HL-60/S4 (cell line): ENCODE measurements around the gene SUCLG1.
"Not testable (repeated sequence)": the region's sequence is repeated elsewhere in the genome, so short reads cannot be mapped to it uniquely, and the experiment has no call there.

ENCODE experiments used
- in situ Hi-C: fragments of 300-500 bp; cut with MboI; formaldehyde crosslinking; loops from 2 replicates; pipeline ENCODE4 v1.14.3; 2022; ENCODE audit warnings: low sequenced_read_pairs

The SUCLG1 gene

DNA sequence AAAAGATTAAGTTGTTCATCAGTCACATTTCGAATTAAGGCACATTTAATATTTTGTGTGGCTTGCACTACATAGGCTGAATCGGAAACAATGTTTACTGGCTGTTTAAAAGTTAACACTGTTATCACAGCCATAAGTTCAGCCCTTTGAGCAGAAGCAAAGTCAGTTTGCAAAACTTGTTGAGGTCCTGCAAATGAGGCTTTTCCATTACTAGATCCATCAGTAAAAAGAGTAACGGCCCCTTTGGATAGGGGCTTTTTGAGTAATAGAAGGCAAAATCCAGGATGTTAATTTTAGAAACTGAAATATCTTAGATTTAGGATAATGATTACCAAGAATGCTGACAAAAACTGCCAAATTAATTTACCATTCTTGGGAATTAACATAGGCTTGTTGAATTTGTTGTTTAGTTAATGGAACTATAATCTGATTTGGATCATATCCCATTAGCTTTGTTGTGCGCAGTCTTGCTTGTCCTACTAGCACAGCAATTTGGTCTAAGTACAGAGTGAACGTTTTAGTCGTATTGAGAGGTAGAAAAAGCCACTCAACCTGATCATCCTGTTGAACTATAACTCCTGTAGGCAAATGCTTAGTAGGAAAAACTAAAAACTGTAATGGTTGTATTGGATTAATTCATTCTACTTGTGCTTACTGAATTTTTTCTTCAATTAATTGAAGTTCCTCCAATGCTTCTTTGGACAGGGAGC is 13.9 kb upstream of the SUCLG1 start:
- in situ Hi-C loops = no loop called here

DNA sequence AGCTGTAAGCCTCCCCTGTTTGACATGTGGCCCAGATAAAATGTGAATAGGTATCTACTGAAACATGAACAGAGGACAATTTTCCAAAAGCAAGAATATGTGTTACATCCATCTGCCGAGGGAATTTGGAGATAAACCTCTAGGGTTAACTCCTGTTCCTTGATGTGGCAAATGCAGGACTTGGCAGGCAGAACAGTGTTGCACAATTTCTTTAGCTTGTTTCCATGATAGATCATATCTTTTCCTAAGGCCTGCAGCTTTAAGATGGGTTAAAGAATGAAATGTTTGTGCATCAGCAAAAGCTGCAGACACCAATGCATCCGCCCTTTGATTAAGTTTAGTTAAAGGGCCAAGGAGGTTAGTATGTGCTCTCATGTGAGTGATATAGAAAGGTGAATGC is 13.3 kb upstream of the SUCLG1 start:
- in situ Hi-C loops = not testable (repeated sequence)

DNA sequence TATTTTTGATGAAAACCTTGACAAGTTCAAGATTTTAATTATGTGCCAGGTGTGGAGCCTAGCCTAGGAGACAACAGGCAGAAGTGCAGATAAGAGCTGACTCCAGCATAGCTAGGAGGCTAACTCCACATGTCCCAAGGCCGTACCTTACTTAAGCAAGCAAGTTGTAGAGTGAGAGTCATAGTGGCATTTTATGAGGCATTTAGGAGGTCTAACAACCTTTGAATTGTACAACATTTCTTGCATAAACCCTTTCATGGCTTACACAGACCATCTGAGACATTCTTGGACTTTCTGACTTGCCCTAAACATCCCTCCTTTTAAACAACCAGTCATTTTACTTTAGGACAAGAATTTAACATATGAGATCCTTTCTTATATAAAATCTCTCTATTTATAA is 8.3 kb upstream of the SUCLG1 start:
- in situ Hi-C loops = no loop called here

DNA sequence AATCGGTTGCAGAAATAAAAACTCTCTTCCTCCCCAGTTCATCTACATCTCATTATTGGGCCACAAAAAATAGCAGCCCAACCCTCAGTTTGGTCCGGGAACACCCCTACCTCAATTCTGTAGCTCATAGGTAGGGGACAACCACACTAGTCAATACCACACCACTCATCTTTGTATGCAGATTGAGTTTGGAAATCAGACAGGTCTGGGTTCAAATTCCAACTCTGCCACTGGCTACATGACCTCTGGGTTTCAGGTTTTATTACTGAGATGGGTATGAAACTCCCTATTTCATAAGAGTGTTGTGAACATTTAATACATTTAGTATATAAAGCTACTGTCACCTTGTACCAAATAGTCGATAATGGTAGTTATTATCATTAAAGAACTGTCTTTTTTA is 2.2 kb upstream of the SUCLG1 start:
- in situ Hi-C loops = no loop called here

DNA sequence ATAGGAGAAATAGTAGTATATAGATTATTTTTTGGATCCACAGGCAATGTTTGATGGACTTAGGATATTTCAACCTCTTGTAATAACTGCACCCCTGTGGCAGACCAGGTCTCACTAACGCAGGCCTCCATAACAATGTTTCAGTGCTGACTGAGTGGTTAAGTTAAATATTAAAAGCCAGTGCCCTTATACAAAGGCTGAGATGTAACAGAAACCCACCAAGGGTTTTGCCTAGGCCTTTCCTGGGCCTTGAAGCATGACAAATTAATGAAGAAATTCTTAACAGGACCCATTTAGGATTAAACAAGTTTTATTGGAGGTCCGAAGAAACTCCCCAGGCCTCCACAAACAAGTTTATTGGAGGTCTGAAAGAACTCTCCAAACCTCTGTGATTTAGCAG is 1.6 kb upstream of the SUCLG1 start:
- in situ Hi-C loops = no loop called here

DNA sequence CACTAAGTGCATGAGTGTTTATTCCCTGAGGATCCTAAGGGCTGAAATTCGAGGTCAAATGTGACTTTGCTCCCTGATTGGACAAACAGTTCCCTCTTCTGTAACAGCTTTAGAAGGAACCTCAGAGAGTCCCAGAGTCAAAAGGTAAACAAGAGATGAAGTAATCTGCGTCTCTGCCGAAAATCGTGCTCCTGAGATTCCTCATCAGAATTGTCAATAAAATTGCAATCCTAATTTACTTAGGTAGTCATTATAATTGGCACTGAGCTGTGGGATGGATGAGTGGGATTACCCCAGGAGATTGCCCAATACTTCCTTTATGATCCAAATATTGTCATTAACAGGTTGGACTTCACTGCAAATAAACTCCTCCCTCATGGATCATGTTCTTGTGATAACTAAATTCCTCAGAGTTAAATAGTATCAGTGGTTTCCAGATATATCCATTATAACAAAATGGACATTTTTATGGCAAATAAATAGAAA is 907 bp upstream of the SUCLG1 start:
- in situ Hi-C loops = no loop called here

DNA sequence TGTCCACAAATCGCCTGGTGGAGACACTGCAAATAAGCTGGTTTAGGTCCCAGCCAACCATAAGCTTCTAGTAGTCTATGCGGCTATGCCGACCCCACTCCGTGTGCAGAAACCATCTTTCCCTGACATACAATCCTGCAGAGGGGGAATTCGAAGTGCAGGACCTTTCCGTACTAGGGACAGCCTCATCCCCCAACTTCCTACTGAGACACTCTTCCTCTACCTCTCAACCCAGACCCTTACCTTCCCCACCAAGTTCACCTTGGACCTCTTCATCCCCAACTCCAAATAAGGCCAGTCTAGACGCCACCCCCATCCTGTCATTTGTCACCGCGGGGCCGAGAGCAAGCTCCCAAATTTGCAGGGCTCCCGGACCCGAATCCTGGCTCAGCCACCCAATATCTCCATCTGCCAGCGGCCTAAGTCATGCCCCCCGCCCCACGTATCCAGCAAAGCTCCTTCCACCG is 496 bp downstream of the SUCLG1 start:
- in situ Hi-C loops = no loop called here

DNA sequence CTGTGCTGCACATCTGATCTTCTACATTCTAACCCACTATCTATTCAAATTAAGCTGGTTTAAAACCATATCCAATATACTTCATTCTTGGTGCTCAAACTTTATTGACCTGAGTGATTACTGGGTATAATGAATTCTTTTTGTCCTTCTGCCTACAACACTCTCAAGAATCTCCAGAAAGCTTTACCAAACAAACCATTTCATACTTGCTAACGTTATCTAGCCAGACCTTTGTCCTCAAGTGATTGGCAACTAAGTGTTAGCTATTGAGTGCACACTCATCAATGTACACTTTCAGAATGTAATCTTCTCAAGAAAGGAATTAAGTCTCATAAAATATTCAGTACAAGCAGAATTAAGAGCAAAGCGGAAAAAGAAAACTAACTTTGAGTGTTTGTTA is 1.4 kb downstream of the SUCLG1 start:
- in situ Hi-C loops = no loop called here

DNA sequence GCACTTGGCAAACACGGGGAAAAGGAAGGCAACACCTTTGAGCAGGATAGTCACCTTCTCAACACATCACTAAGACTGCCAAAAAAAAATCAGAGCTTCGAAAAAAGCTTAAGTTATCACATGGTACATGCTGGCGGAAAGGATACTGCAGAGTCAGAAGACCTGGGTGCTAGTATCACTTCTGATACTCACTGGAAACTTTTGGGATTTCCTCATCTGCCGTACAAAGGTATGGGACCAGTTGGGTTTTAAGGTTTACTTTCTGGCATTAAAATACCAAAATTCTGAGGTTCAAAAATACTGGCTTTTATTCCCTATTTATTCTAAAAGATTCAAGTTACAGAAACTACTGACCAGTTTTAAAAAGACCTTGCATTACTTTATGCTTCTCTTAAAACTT is 2.9 kb downstream of the SUCLG1 start:
- in situ Hi-C loops = no loop called here

DNA sequence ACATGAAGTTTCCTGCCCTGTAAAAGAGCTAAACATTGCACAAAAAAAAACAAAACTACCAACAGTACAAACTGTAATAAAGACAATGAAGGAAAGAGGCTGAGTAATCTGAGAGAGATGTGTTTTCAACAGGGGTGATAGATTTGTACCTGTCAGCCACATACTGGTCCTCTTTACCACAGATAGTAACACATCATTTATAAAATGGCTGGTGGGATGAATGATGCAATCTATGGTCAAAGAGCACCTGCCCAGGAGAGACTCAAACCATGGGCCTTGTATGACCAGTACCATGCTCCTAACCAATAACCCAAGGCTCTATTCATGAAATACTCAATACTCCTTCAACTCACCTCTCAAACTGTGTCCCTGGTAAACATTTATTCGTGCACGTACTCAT is 4.5 kb downstream of the SUCLG1 start:
- in situ Hi-C loops = no loop called here

DNA sequence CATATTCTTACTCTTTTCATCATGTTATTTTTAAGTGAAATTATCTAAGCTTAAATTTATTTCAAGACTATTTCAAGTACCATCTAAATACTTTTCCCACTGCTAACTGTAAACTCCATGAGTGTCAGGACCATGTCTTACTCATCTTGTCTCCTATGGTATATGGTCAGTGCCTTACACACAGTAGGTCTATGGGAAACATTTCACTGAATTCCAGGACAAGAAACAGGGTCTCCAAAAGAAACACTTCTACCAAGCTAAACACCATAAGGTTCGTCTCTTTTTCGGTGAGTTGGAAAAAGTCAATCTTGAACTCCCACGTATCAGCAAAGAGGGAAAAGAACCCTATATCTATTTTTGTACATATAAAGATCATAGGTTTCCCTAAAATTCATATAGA is 6.5 kb downstream of the SUCLG1 start:
- in situ Hi-C loops = no loop called here

DNA sequence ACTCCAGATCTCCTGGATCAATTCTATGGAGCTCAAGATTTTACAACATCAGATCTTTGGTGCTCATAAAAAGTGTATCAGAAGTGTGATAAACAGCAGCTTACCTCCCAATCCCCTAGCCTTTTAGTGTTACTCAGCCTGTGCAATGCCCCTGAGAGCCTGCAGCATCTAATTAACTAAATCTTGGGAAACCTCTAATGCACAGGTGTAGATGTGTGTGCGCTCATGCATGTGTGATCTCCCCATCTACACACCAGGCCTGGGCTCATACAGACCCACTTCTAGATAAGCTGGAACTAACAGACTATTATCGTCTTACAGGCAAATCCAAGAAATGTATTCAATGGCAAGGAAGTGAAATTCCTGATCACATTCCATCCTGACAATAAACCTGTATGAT is 7.5 kb downstream of the SUCLG1 start:
- in situ Hi-C loops = no loop called here

DNA sequence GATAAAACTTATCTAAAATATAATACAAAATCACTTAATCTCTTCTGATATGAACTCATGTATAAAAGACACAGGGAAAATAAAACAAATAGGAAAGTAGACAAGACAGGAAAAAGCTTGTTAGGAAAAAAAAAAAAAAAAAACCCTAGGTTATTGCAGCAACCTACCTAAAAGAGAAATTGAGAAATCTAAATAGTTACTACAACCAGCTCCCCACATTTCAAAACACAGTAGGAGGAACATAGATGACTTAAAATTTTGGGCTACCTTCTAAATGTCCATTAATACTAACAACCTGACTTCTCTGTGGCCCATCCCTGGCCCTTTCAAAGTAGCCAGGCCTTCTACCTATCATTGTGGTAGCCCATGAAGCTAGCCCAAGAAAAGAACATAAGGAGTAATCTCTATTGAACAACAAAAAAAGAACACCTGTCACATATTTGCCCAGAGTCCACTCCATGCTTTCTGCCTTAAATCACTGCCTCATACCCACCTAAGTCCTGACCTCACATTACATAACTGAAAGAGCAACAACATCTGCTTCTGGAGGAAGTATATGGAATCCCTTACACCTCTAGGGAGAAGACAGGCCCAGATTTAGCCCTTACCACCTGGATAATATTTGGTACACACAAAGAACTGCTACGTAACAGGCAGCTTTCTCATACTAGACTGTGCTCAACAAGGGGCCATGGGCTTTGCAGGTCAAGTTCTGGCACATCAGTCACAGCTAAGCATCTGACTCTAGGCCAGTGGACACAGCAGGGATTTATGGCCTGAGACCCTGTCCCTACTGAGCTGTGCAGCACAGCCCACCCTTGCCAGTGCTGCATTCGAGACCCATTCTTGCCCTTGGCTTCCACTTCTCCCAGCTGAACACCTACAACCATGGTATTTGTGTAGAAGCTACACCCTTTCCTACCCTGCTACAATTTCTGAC is 8.5 kb downstream of the SUCLG1 start:
- in situ Hi-C loops = no loop called here

DNA sequence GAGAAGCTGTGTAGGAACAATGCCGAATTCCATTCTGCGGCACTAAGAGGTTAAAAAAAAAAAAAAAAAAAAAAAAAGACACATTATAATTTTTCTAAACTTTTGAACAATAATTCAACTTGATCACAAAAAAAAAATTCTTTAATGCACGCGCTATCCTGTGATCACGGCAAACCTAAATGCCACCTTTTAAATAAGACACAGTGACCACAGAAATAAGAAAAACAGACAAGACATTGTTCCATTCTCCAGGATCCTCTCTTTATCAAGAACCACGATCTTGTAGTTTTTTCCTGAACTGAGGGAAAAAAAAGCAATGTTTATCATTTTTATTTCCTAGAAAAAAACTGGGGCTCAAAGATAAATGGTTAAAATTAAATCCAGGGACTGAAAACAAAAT is 9.4 kb downstream of the SUCLG1 start:
- in situ Hi-C loops = no loop called here

DNA sequence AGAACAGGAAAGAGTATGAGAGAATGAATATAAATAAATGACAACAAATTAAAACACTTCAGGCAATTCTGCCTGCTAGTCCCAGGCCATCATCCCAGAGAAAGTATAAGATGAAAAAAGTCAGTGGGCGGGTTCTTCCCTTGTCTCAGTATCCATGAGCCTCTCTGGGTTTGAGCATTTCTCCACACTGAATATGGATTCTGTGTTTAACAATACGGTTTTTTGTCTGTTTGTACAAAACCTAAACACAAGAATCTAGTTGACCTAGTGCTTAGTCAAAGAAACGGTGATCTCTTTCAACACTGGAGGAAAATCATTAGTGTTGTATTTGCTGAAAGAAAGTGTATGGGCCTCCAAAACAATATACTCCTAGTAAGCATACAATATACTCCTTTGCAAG is 10.0 kb downstream of the SUCLG1 start:
- in situ Hi-C loops = no loop called here

DNA sequence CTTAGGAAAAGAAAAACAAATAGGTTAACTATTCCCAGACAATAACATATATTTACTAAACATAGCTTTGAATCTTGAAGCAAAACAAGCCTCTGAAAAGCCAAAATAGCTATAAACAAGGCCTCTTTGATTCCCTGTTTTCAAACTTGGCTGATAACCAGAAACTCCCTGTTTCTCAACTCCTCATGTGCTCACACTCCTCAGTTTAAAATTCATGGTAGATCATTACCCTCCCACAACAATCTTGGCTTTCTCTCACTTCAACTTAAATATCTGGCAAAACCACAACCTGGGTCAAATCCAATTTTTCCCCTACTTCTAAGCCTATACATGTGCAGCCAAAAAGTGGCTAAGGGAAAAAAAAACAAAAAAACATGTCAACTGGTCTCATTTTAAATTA is 15.6 kb downstream of the SUCLG1 start:
- in situ Hi-C loops = no loop called here

DNA sequence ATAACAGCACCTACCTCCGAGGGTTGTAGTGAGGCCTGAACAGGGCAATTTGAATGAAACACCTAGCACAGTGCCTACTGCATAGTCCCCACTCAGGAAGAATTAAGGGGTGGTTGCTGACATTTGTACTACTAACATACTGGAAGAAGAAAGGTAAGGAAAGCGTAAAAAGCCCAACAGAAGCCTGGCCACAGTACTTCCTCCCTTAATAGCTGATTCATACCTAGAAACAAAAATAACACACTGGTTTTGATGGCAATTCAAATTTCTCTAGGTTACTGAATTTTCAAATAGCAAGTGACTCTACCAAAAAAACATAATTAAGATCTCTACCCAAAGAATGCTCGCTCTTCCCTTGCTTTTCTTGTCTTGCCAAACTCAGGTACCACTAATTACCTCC is 16.2 kb downstream of the SUCLG1 start:
- in situ Hi-C loops = no loop called here

DNA sequence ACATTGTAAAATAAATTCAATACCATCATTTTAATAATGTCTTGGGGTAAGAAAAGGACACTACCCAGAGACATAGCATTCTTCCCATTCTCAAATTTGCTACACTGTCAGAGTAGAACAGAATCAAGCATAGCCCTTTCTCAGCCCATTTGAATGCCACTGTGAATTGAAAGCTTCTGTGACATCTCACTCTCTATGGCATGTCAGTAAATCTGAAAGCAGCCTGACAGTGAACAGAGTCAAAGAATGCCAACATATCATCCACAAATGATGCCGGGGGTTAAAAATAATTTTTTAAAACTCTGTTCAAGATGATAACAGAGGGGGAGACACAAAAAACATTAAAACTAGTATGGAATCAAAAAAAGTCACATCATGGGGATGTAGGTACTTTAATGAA is 17.6 kb downstream of the SUCLG1 start:
- in situ Hi-C loops = no loop called here

DNA sequence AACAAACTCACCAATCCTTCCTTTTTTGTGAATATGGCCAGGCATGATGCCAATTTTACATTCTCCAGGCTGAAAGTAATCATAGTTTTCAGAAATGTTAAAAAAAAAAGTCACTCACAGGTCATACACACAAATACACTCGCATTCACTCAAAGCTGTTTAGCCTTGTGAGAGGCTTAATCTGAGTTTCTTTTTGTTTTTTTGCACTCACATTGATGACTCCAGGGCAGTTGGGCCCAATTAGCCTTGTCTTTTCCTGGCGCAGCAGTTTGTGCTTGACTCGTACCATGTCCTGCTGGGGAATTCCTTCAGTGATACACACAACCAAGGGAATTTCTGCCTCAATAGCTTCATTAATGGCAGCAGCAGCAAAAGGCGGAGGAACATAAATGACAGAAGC is 18.0 kb downstream of the SUCLG1 start:
- in situ Hi-C loops = no loop called here

DNA sequence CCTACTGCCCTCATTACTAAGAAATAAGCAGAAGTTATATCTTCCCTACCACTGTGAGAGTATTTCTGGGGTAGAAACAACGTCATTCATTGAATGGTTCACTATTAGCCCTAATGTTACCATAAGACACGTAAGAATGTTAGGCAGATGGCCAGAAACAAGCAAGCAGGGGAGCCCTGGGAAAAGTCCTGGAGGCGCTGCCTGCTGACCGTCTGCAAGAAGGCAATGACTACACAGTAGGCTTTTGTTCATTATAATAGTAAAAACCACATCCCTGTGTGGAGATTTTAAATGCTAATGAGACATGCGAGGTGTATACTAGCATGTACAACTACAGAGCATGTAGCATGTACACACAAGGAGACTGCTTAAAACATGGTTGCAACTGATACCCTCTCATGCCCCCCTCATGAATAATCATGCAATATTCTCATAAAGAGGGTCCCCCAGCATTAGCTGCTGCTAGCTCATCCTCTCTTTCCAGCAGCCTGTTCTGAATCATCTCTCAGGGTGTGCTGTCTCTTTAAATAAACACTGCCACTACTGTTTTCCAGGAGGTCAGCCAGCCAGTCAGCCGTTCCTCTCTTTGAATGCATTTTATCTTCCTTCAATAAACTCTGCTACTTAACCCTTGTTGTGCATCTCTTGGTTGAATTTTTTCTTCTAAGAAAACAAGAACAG is 23.6 kb downstream of the SUCLG1 start:
- in situ Hi-C loops = no loop called here

DNA sequence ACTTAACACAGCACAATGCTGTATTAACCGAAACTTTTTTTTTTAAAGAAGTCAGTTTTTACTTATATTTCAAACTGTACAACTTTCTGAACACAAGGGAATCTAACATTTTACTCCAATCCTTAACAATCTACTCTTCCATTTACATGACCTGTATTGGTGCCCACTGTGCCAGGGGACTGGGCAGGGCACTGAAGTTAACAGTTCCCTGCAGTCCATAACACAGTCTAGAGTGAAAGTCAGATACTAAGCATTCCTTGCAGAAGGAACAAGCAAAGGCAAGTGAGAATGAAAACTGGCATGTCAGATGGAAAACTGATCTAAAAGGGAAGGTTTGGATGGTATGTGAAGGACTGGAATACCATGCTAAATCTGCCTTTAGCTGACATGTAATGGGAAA is 29.8 kb downstream of the SUCLG1 start:
- in situ Hi-C loops = no loop called here
